Measurements from ENCODE around the gene PAN3. TPM values are rescaled to one million over a fixed set of nuclear protein-coding genes. Genes with fewer than 3 reads are reported as not detected.

The PAN3 gene
- total RNA-seq, 1 experiment from 2014 or later, result 18.5 TPM

DNA sequence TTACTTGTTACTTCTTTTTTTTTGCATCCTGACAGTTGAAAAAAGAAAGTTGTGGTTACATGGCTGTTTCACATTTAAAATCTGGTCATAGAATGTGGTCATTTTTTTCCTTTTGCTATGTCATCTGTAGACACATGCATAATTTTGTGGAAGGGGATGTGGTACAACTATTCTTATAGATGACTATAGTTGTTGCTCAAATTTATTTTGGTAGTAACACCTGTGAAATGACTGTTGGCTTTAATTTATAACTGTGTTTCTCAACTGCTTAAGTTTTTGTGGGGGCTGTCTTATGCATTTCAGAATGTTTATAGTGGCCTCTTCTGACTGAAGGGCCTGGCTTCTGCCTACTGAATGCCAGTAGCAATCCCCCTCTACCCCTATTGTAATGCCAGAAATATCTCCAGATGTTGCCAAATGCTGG is 130.5 kb downstream of the PAN3 start:
- ChIA-PET CTCF (no interaction called here), POLR2A (no interaction called here)
- DNase-seq (ENCODE audit: low read depth, low spot score) (no peak), ATAC-seq (no peak)
- no peaks in the 10 kb centered on the region for H3K27me3 ChIP-seq (ENCODE audit: control insufficient read depth, insufficient read depth, low read length)
- no peaks in the 10 kb centered on the region for H3K4me1 ChIP-seq (ENCODE audit: control insufficient read depth, insufficient read depth, low read length)
- intact Hi-C loops (cut with micrococcal nuclease; ENCODE audit: unreplicated experiment) (no loop called here), in situ Hi-C loops (cut with HindIII; ENCODE audit: low pct_unique_long_range_greater_than_20kb, low sequenced_read_pairs) (no loop called here)
- H3K4me3 ChIP-seq (ENCODE audit: low read depth in 2 of 2, low read length in 2 of 2), result no peak overlapping the region
- H3K36me3 ChIP-seq (ENCODE audit: control insufficient read depth, insufficient read depth, low read length), result no peaks in the 10 kb centered on the region
- no TSS peak for BruUV-seq (replicated peaks)
- no peak overlapping the region for H3K27ac ChIP-seq (ENCODE audit: low read length)
- no peak for TF ChIP-seq TCF7L2 (IDR thresholded peaks at IDR 0.05; ENCODE audit: low read depth, low read length)
- TF ChIP-seq, protein P1, sequence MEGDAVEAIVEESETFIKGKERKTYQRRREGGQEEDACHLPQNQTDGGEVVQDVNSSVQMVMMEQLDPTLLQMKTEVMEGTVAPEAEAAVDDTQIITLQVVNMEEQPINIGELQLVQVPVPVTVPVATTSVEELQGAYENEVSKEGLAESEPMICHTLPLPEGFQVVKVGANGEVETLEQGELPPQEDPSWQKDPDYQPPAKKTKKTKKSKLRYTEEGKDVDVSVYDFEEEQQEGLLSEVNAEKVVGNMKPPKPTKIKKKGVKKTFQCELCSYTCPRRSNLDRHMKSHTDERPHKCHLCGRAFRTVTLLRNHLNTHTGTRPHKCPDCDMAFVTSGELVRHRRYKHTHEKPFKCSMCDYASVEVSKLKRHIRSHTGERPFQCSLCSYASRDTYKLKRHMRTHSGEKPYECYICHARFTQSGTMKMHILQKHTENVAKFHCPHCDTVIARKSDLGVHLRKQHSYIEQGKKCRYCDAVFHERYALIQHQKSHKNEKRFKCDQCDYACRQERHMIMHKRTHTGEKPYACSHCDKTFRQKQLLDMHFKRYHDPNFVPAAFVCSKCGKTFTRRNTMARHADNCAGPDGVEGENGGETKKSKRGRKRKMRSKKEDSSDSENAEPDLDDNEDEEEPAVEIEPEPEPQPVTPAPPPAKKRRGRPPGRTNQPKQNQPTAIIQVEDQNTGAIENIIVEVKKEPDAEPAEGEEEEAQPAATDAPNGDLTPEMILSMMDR (IDR thresholded peaks at IDR 0.05), result no peak
- no peak for TF ChIP-seq POLR2AphosphoS5 (IDR thresholded peaks at IDR 0.05; ENCODE audit: low read depth, low read length)
- TF ChIP-seq SIN3A (IDR thresholded peaks at IDR 0.05; ENCODE audit: borderline replicate concordance, insufficient read depth, low read depth, low read length), result no peak
- TF ChIP-seq REST (IDR thresholded peaks at IDR 0.05; ENCODE audit: insufficient read depth in 1 of 2, low read depth in 2 of 2, low read length in 1 of 2), result no peak
- H3K9me3 ChIP-seq (ENCODE audit: control insufficient read depth, insufficient read depth, low read depth, low read length), result no peaks in the 10 kb centered on the region

- POLR2A ChIA-PET, result no interaction called here
- no peak for TF ChIP-seq POLR2AphosphoS5 (IDR thresholded peaks at IDR 0.05; ENCODE audit: low read depth, low read length)
- TF ChIP-seq SIN3A (IDR thresholded peaks at IDR 0.05; ENCODE audit: borderline replicate concordance, insufficient read depth, low read depth, low read length), result no peak
- no peak for TF ChIP-seq REST (IDR thresholded peaks at IDR 0.05; ENCODE audit: insufficient read depth in 1 of 2, low read depth in 2 of 2, low read length in 1 of 2)
- TF ChIP-seq, protein P1 (IDR thresholded peaks at IDR 0.05), result no peak
- no peak for TF ChIP-seq TCF7L2 (IDR thresholded peaks at IDR 0.05; ENCODE audit: low read depth, low read length)
- H3K4me3 ChIP-seq (ENCODE audit: low read depth in 2 of 2, low read length in 2 of 2), result no peak overlapping the region
- in situ Hi-C loops (cut with HindIII; ENCODE audit: low pct_unique_long_range_greater_than_20kb, low sequenced_read_pairs) (no loop called here), intact Hi-C loops (cut with micrococcal nuclease; ENCODE audit: unreplicated experiment) (no loop called here)
- H3K27ac ChIP-seq (ENCODE audit: low read length), result no peak overlapping the region
- ATAC-seq (no peak), DNase-seq (ENCODE audit: low read depth, low spot score) (no peak)
- no peaks in the 10 kb centered on the region for H3K9me3 ChIP-seq (ENCODE audit: control insufficient read depth, insufficient read depth, low read depth, low read length)
- H3K27me3 ChIP-seq (ENCODE audit: control insufficient read depth, insufficient read depth, low read length), result no peaks in the 10 kb centered on the region
- no TSS peak for BruUV-seq (replicated peaks)
- H3K4me1 ChIP-seq (ENCODE audit: control insufficient read depth, insufficient read depth, low read length), result no peaks in the 10 kb centered on the region
- H3K36me3 ChIP-seq (ENCODE audit: control insufficient read depth, insufficient read depth, low read length), result no peaks in the 10 kb centered on the region
- CTCF ChIA-PET, result no interaction called here
Observed at GRCh38 chr13:28271056-28271840, 132.9 kb downstream of the PAN3 start.

All from Panc1 (cell line).